Measurements from ENCODE around the gene USH1C.

DNA sequence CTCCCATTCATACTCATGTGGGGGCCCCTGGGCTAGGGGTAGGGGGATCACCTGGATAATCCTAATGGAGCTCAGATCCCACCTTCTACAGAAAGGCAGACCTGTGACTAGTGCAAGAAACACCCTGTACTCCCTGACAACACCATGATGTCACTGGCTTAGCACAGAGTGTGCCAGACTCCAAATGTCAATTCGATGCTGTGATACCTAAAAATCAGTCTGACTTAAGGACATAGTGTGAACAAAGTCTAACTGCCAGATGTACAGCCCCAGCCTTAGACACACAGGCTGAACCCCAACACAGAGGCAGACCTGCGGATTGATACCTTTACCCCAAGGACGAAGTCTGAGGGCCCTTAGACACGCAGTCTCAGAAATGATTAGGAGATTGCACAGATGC, 76.1 kb downstream of the USH1C start:
- no peak for TF ChIP-seq CTCF (IDR thresholded peaks at IDR 0.05)
- no peak for TF ChIP-seq EZH2phosphoT487 (IDR thresholded peaks at IDR 0.05)

Measured in neural progenitor cell (in vitro differentiated cells).